Activated T-cell treated with anti-CD3 and anti-CD28 coated beads, Interleukin-2, amount 50 U/mL, for 24 hours (primary cell): ENCODE results near the gene ADD1.

Source experiments
- DNase-seq: peaks from one replicate; pipeline ENCODE4 v3.0.0-alpha.2; 2020
- H3K27ac Mint-ChIP-seq: 2 replicates; pipeline ENCODE4 v1.8.0; 2020; ENCODE audit warnings: mild to moderate bottlenecking, mixed read lengths
- H3K27me3 Mint-ChIP-seq: 2 replicates; pipeline ENCODE4 v1.8.0; 2020; ENCODE audit warnings: mixed read lengths
- H3K36me3 Mint-ChIP-seq: 2 replicates; pipeline ENCODE4 v1.8.0; 2020; ENCODE audit warnings: low read depth, mixed read lengths
- H3K4me1 Mint-ChIP-seq: 2 replicates; pipeline ENCODE4 v1.8.0; 2020; ENCODE audit warnings: low read depth, mixed read lengths
- H3K4me3 Mint-ChIP-seq: 2 replicates; pipeline ENCODE4 v1.8.0; 2020; ENCODE audit warnings: mild to moderate bottlenecking, moderate library complexity, mixed read lengths
- H3K9me3 Mint-ChIP-seq: 2 replicates; pipeline ENCODE4 v1.8.0; 2020; ENCODE audit warnings: mixed read lengths

Gene ADD1

DNA sequence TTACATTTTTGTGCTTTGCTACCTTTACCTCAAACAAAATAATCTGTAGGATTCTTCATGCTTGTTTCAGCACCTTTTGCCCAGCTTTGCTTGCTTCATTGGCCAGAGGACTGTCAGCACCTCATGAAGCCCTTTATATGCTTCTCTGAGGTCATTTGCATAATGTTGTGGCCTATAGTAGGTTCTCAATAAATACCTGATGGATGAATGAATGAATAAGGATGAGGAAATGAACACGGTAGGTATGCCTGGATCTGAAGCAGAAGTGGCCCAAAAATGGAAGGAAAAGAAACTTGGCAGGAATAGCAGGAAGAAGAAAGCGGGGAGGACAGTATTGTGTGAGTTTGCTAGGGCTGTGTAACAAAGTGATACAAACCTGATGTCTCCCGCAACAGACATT lies 127.6 kb downstream of the ADD1 start:
- no peak for DNase-seq
- Mint-ChIP-seq H3K4me1 (no peaks in the 10 kb centered on the region), H3K27me3 (no peaks in the 10 kb centered on the region), H3K36me3 (no peaks in the 10 kb centered on the region), H3K9me3 (no peaks in the 10 kb centered on the region), H3K27ac (no peak overlapping the region), H3K4me3 (no peak overlapping the region)

DNA sequence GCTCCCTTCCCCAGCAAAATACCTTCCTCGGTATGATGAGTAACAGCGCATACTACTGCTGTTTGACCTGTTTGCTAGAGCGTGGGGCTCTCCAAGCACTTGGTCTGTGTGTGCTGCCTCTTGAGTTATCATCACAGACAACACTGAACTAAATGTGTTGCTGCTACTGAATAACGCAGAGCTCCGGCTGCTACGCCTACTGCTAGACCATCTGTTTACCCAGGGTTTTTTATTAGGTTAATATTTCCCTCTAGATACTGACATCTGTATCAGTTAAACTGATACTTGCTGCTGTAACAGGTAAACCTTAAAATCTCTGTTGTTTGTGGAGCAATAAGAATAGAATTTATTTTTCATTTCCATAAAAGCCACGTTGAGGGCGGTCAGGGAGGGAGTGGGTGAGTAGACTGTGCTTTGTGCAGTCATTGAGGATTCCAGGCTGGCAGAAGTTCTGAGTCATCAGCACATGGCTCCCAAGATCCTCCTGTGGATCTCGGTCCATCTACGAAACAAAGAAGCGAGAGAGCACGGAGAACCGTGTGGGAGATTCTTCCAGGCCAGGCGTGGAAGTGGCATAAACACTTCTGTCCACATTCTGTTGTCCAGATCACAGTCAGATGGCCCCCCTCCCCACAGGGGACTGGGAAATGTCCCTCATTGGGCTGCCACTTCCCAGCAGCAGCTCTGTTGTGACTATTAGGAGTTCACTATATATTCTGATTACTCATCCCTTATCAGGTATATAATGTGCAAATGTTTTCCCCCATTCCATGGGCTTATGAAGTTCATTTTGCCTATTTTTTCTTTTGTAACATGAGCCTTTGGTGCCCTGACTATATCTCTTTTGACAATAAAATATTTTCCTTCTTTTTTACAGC lies 133.8 kb downstream of the ADD1 start:
- Mint-ChIP-seq H3K27me3 (no peaks in the 10 kb centered on the region), H3K36me3 (no peaks in the 10 kb centered on the region), H3K4me3 (no peak overlapping the region), H3K4me1 (peaks cover 4% of the 10 kb centered on the region), H3K9me3 (peaks cover 4% of the 10 kb centered on the region), H3K27ac (no peak overlapping the region)
- no peak for DNase-seq
